NCI-H345 treated with DMSO at 0.1 percent for 48 hours (cell line): ENCODE data around the gene GTF2H4.
A peak's percentile ranks its signal among the peaks of the same experiment; 100 is the strongest.
"Not testable (repeated sequence)": the region's sequence is repeated elsewhere in the genome, so short reads cannot be mapped to it uniquely, and the experiment has no call there.

ENCODE experiments used
- DNase-seq: peaks from one replicate; lab custom pipeline; 2025; ENCODE audit not compliant: unreplicated experiment; lab: John Stamatoyannopoulos, UW

GTF2H4 gene

DNA sequence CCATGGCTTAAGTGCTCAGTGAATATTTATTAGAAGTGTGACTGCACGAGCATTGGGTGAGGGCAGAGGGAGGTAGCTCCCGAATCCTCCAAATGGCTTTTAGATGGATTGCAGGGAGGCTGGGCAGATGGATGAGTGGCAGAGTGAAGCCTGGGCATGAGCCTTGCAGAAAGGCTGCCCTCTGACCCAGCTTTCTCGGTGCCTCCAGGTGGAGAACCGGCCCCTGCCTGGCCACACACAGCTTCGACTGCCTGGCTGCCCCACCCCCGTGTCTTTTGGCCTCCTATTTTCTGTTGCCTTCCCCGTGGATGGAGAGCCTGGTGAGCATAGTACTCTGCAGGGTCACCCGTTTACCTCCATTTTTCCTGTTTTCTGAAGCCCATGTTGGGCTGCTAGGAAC, 9.5 kb downstream of the GTF2H4 start:
- no peak for DNase-seq

DNA sequence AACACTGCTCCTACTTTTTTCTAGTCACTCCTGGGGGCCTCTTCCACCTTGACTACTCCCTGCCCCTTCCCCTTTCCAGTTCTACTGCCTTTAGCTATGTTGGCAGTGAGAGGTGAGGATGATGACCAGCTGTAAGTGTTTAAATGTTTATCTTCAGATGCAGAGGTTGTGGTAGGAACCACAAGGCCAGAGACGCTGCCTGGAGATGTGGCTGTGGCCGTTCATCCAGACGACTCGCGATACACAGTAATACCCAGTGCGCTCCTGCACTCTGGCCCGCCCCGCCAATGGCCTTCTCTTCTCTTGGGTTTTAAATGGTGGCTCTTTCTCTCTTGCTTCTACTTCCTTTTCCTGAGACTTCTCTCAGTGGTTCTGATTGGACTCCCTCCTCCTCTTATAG, 10.7 kb downstream of the GTF2H4 start:
- no peak for DNase-seq

DNA sequence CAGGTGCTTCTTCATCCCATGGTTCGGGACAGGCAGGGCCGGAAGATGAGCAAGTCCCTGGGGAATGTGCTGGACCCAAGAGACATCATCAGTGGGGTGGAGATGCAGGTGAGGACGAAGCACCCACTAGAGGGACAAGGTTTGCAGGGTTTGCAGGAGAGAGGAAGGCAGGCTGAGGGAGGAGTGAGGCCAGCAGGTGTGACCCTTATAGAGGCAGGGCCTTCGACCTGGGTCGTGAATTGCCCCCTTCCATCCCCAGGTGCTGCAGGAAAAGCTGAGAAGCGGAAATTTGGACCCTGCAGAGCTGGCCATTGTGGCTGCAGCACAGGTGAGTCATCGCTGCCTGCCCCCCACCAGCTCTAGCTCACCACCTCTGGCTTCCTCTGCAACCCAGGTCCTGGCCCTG, 14.4 kb downstream of the GTF2H4 start:
- DNase-seq = no peak

DNA sequence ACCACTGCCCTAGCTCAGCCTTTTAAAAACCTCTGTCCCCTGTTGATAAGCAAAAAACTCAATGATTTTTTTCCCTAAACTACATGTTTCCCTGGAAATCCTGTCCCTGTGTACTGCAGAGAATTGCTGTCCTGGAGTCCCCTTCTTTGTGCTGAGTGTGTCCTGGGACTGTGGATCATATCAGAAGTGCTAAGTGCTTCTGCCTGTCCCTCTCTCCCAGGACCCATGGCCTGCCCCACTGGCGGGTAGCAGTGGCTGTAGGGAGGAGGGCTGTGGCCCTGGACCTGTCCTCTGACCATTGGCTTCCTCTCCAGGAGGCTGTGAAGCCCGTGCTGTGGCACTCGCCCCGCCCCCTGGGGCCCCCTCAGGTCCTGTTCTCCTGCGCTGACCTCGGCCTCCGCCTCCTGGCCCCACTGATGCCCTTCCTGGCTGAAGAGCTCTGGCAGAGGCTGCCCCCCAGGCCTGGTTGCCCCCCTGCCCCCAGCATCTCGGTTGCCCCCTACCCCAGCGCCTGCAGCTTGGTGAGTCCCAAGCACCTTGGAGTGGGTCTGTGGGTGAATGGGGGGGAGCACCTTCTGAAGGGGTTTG, 16.1 kb downstream of the GTF2H4 start:
- not testable (repeated sequence) for DNase-seq

DNA sequence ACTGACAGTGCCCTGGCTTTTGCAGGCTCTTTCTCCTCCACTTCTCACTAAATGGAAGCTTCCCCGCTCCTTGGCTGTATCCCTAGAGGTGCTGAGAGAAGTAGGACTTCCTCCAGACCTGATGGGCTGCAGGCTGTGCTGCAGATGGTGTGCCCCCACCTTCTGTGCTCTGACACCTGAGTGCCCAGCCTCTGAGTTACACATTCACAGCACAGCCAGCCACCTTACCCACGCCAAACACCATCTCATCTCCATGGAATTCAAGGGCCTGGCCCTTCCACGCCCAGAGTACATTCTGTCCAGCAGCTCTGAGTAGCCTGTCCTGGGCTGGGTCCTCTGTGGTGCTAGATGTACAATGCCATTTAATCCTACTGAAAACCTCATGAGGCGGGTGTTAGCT, 18.6 kb downstream of the GTF2H4 start:
- DNase-seq = no peak

DNA sequence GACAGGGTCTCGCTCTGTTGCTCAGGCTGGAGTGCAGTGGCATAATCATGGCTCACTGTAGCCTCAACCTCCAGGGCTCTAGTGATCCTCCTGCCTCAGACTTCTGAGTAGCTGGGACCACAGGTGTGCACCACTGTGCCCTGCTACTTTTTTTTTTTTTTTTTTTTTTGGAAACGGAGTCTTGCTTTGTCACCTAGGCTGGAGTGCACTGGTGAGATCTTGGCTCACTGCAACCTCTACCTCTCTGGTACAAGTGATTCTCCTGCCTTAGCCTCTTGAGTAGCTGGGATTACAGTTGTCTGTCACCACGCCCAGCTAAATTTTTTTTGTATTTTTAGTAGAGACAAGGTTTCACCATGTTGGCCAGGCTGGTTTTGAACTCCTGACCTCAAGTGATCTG, 19.1 kb downstream of the GTF2H4 start:
- DNase-seq = not testable (repeated sequence)

DNA sequence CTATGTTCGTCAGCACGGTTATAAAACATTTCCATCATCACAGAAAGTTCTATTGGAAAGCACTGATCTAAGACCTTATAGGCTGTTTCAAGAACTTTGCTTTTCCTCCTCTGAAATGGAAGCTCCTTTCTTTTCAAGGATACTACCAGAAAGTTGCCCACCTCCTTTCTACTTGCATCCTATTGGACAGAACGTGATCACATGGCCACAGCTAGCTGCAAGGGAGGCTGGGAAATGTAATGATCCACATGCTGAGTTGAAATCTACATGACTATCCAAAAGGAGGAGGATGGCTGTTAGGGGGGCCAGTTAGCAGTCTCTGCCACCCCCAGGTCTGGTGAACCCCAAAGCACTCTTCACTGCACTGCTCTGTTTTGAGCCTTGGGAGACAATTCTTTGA, 20.7 kb downstream of the GTF2H4 start:
- DNase-seq = no peak

DNA sequence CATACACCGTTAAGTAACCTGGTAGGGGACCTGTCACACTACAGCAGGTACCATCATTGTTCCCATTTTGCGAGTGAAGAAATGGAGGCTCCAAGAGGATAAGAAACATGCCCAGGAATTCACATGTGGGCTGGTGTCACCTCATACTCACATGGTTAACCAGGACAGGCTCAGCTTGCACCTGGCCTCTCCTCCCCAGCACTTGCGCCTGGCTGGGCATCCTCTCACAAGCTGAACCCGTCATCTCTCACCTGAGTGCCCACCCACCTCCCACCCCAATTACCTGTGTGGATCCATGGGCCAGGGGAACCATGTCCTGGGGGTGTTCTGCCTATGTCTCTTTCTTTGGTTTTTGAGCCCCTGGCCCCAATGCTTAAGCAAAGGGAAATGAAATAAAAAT, 22.5 kb downstream of the GTF2H4 start:
- DNase-seq = no peak

DNA sequence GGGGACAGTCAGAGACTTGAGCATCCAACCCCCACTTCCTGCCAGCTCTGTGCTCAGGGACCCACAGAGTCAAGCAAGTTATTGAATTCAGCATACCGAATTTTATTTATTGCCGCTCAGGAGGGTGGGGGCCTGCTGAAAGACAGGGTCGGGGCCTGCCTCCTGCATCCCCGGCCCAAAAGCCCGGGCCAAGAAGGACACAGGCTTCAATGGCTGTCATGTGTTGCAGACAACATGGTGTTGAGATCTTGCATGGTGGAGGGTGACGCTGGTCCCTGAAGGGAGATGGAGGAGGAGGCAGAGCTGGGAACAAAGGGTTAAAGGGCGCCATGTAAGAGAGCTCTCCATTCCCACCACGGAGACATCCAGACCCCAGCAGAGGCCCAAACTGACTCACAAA, 23.3 kb downstream of the GTF2H4 start:
- DNase-seq = no peak

DNA sequence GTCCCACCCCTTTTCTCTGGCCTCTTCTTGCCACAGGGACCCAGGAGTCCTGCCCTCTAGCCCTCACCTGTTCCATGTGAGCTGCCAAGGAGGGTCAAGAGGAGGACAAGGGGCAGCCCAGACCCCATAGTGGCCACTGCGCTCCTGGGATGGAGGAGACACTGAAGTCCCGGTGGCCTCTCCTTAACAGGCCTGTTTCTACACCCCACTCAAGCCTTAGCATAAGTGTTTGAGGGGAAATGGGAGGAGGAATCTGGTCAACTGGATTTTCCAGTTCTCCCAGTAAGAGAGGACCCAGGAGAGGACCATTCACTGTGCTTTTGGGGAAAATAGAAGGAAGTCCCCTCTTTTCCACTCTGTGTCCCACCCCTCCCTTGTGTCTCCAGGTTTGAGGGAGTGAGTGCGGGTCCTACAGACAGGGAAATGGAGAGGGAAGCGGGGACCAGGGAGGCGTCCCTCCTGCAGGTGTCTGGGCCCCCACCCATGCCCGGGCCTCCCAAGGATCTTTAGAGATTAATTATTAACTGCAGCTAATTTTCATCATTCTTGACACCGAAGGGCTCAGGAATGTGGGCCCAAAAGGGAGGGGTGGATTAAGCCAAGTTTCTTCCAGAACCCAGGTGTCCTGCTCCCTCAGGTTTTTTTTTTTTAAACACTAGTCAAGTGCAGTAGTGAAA, 24.1 kb downstream of the GTF2H4 start, which contains the start of gene SFTA2:
Gene SFTA2, minus strand, starts transcription at position 202 of the 677 bp plus-strand sequence. Its CDS starts 74 bp downstream, at position 128.
- no peak for DNase-seq

DNA sequence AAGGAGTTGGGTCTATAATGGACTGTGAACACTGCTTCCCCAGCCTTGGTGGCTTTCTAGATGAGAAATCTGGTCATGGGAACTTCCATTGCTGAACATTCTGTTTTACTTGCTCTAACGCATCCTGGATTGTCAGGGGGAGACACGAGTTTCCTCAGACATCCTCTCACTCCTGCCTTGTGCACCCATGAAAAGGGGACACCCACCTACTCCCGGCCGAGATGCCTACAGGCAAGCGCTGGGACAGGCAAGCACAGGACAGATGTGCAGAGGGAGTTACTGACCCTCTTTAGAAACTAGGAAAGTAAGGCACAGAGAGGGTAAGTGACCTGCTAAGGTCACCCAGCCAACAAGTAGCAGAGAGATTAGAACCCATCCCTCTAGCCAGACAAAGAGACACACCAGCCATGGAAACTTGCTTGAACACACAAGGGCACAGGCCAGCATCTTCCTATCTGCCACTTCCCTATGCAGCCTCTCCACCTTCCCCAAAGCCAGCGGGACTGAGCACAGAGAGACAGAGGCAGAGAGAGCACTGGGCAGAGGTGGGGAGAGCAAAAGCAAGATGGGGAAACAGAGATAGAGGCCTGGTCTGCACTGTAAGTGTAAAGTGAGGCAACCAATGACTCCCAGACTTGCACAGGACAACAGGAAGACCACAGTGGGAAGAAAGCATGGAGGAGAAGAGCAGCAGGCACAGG, 24.8 kb downstream of the GTF2H4 start:
- no peak for DNase-seq

DNA sequence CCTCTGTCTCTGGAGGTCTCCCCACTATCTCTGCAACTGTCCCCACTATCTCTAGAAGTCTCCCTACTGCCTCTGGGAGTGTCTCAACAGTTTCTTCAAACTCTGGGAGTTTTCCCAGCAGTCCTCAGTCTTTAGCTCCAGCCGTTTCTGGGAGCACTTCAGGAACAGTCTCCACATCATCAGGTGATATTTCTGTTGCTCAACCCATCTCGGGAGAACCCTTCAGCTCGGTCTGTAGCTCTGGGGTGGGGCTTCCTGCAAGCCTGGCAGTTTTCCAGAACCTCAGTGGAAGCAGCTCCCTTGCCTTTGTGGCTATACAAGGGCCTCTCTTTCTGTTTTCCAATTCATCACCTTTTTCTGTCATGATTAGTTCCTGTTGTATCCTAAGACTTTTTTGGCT, 27.0 kb downstream of the GTF2H4 start:
- DNase-seq = peak; percentile 8

DNA sequence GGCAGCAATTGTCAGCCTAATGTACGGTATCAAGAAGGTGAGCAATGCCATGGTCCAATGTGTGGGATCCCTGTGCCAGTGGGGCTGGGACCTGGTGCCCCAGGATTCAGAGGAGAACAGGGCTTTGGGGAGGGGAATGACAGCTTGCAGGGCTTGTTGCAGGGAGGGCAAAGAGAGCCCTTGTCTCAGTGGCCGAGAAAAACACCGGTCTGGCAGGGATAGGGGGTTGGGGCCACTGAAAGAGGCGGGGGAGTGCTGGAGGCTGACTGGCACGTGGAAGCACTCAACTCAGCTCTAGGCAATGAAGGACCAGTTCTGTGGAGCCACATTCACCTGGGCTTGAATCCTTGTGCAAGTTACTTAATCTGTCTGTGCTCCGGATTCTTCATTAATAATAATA, 29.3 kb downstream of the GTF2H4 start:
- DNase-seq = no peak

DNA sequence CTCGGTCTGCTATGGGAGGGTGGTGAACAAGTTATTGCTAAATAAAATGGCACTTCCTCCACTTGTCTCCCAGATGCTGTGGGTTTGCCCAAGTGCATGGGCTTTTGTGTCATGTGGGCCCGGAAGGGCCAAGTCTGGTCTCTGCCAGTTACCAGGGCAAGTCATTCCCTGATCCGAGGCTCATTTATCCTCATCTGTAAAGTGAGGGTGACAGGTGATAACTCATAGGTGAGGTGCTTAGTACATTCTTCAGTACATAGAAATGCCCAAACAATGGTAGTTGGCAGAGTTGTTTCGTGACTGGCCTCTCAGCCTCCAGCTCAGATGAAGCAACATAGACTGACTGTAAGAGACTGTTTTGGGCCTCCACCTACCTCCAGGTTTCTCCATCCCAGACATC, 30.7 kb downstream of the GTF2H4 start:
- DNase-seq = no peak

DNA sequence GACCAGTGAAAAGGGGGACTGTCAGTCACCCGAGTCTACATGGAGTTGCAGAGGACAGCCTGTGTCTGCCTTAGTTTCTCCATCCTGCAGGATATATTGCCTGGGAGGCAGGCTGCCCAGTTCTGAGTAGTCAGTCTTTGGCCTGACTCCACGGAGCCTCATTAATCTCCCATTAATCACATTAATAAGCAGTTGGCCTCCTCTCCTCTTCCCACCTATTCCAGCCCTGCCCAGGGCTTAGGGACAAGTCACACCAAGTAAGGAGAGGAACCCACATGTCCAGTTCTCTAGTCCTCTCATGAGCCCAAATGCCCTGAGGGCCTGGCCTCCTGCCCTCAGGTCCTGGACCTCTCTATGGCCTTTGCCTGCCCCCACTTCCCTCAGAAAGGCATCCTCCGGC, 31.5 kb downstream of the GTF2H4 start:
- no peak for DNase-seq

DNA sequence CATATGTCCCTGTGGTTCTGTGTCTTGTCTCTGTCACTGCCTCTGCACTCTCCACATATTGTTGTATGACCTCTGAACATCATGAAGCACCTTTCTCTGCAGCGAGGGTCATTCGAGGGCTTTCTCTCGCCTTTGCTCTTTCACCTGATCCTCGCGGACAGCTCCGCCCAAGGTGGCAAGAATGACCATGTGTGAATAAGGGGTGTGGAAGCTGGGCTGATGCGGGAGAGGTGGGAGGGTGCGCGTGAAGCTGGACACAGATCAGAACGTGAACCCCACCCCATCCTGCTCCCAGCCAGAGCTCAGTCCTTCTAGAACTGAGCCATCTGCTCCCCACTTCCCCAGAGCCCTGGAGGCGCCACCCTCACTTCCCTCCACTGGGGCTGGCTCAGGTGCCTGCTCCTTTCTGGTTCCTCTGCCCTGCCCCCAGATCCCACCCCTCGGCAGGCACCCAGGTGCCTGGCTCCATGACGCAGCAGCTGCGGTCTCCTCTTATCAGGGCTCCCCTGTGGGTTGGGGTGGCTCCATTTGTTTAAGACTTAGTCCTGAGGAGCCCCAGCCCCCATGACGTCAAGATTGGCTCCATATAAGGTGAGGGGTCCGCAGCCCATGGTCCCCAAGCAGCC, 32.5 kb downstream of the GTF2H4 start, which contains the start of gene MUCL3:
Gene MUCL3, plus strand, starts transcription at position 613 of the 626 bp plus-strand sequence. CDS start 27 bp downstream, outside the sequence.
- no peak for DNase-seq

DNA sequence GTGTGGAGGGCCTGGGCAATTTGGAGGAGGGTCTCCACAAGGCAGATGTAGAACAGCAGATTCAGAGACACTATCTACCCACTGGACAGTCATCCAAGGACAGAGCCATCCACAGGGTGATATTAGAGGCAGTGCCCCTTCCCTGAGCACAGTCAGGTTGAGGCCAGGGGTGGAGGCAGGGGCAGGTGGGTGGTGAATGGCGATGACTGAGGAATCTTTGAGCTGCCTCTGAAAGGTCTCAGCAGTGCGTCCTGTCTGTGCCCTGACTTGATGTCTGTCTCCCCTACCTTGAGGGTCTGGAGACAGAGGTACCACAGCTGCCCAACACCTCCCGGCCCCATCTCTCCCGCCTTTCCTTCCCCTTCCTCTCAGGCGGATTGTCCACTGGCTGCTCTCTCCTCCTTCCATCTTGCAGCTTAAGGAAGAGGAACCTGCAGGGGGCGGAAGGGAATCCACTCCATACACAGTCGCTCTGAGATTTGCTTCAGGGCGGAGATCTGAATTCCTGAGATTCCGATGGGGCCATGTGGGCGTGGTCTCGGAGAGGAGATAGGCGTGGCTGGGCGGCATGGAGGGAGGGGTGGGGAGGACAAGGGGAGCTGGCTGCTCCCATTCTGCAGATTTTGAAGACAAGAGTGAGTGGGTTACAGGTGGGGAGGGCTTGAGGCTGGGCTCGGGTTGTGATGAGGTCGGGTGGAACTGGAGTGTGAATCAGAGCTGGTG, 34.5 kb downstream of the GTF2H4 start:
- DNase-seq = no peak

DNA sequence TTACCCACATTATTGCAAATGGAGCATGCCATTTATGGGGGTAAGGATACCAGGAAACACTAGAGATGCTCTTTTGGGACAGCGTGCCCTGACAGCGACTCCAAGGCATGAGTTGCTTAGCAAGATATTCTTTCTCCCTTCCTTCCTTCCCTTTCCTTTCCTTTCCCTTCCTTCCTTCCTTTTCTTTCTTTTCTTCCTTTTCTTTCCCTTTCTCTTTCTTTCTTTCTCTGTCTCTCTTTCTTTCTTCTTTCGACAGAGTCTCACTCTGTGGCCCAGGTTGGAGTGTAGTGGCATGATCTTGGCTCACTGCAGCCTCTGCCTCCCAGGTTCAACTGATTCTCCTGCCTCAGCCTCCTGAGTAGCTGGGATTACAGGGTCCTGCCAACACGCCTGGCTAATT, 36.0 kb downstream of the GTF2H4 start:
- no peak for DNase-seq

DNA sequence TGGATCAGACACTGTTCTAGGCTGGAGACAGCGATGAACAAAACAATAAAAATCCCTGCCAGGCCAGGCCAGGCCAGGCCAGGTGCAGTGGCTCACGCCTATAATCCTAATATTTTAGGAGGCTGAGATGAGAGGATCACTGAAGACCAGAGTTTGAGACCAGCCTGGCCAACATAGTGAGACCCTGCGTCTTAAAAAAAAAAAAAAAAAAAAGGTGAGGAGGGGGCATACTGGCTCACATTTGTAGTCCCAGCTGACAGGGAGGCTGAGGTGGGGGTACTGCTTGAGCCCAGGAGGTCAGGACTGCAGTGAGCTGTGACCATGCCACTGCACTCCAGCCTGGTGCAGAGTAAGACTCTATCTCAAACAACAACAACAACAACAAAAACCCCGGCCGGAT, 37.3 kb downstream of the GTF2H4 start:
- no peak for DNase-seq

DNA sequence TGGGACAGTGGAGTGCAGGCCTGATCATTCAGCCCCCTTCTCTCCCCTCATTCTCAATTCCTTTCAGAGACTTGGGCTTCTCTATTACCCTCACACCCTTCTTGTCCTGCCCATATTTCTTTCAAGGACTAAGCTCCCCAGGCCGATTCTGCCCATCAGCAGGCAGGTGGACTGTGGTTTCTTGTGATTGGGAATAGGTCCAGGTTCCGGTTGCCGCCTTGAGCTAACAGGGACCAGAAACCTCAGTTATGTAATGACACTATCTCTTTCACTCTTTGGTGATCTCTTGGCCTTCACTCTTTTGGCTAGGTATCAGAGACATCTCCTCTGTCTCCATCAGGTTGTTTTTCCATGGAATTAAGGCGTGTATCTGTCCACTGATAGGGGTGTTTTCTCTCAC, 39.2 kb downstream of the GTF2H4 start:
- no peak for DNase-seq

DNA sequence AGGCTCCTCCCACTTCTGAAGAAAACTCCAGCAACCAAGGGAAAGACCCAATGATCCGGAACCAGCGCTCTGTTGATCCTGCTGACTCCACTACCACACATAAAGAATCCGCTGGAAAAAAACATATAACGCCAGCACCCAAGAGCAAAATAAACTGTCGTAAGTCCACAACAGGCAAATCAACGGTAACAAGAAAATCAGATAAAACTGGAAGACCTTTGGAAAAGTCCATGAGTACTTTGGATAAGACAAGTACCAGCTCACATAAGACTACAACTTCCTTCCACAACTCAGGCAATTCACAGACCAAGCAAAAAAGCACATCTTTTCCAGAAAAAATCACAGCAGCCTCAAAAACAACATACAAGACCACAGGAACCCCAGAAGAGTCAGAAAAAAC, 40.8 kb downstream of the GTF2H4 start:
- DNase-seq = no peak
